ENCODE data around the gene DGKH.

- TF ChIP-seq POLR2A (IDR thresholded peaks at IDR 0.05) (no peak), CTCF (IDR thresholded peaks at IDR 0.05) (no peak), POLR2AphosphoS5 (IDR thresholded peaks at IDR 0.05) (no peak)
These were observed 104.0 kb downstream of the DGKH start for GRCh38 chr13:42152495-42152894.

Data from prostate gland (tissue), 2 donors.